MM.1S (cell line): Measurements from ENCODE around the gene NFXL1.

ENCODE experiments used
- DNase-seq: peaks from one replicate; pipeline ENCODE4 v3.0.0-alpha.2; 2015
- H2AFZ ChIP-seq: fragments of 300-600 bp; sonication (generic); 2 replicates; pipeline ENCODE4 v1.6.0; 2016; ENCODE audit warnings: antibody characterized with exemption, low read length
- H3F3A ChIP-seq: fragments of 300-600 bp; sonication (generic); 2 replicates; pipeline ENCODE4 v1.6.1; 2016; ENCODE audit warnings: mild to moderate bottlenecking, antibody characterized with exemption, low read length, moderate library complexity, mixed read lengths; ENCODE audit not compliant: insufficient read depth
- H3K27ac ChIP-seq: fragments of 300-600 bp; sonication (generic); 2 replicates; pipeline ENCODE4 v1.5.1; 2016; ENCODE audit warnings: mild to moderate bottlenecking, low read length
- H3K27me3 ChIP-seq: fragments of 300-600 bp; sonication (generic); replicated peaks from 2 replicates; pipeline ENCODE4 v1.6.0; 2016; ENCODE audit warnings: low read length; ENCODE audit not compliant: insufficient read depth
- H3K36me3 ChIP-seq: fragments of 300-600 bp; sonication (generic); replicated peaks from 2 replicates; pipeline ENCODE4 v1.6.1; 2016; ENCODE audit warnings: mild to moderate bottlenecking, low read length, mixed read lengths; ENCODE audit not compliant: insufficient read depth
- H3K4me1 ChIP-seq: fragments of 300-600 bp; sonication (generic); 2 replicates; pipeline ENCODE4 v1.6.1; 2016; ENCODE audit warnings: low read length, mixed read lengths
- H3K4me2 ChIP-seq: fragments of 300-600 bp; sonication (generic); 2 replicates; pipeline ENCODE4 v1.6.0; 2016; ENCODE audit warnings: low read depth, low read length
- H3K4me3 ChIP-seq: fragments of 300-600 bp; sonication (generic); 2 replicates; pipeline ENCODE4 v1.5.1; 2016; ENCODE audit warnings: low read length, mixed read lengths
- H3K79me2 ChIP-seq: fragments of 300-600 bp; sonication (generic); 2 replicates; pipeline ENCODE4 v1.6.1; 2016; ENCODE audit warnings: mixed run types, low read length, mixed read lengths
- H3K9ac ChIP-seq: fragments of 300-600 bp; sonication (generic); 2 replicates; pipeline ENCODE4 v1.6.1; 2016; ENCODE audit warnings: low read length, mixed read lengths
- H3K9me2 ChIP-seq: fragments of 300-600 bp; sonication (generic); replicated peaks from 2 replicates; pipeline ENCODE4 v1.6.1; 2016; ENCODE audit warnings: mild to moderate bottlenecking, low read length, mixed read lengths; ENCODE audit not compliant: insufficient read depth
- H3K9me3 ChIP-seq: fragments of 300-600 bp; sonication (generic); replicated peaks from 2 replicates; pipeline ENCODE4 v1.6.1; 2016; ENCODE audit warnings: mild to moderate bottlenecking, low read length, mixed read lengths; ENCODE audit not compliant: insufficient read depth
- H4K20me1 ChIP-seq: fragments of 300-600 bp; sonication (generic); 2 replicates; pipeline ENCODE4 v1.6.1; 2016; ENCODE audit warnings: mild to moderate bottlenecking, low read length, moderate library complexity, mixed read lengths; ENCODE audit not compliant: insufficient read depth
- EZH2 ChIP-seq: fragments of 300-600 bp; sonication (generic); optimal IDR thresholded peaks from 2 replicates; pipeline ENCODE3; 2017; ENCODE audit warnings: low read depth, mild to moderate bottlenecking, antibody characterized with exemption, low read length, mixed read lengths
- EZH2phosphoT487 ChIP-seq: fragments of 300-600 bp; sonication (generic); IDR thresholded peaks from 2 replicates; pipeline ENCODE4 v1.6.1; 2018; ENCODE audit warnings: antibody characterized with exemption, low read length
- TF ChIP-seq, protein P1 (sequence below): fragments of 300-600 bp; sonication (generic); IDR thresholded peaks from 2 replicates; pipeline ENCODE4 v1.5.1; 2016; ENCODE audit warnings: antibody characterized with exemption, low read length, mixed read lengths

NFXL1 gene

DNA sequence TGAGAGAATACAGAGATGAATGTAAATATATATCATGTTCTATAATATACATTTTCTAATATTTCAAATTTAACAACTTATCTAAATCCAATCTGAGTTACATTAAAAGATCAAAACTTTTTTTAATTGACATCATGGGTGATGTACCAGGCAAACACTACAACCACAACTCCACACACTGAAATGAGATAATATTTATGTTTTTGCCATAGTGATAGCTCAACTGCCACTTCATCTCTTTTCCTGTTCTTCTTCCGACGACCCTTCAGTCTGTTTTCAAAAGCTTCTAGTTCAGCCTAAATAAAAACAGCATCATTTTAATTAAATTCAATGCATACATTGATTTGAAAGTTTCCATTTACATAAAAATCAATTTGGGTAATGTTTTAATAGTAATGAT lies 66.3 kb downstream of the NFXL1 start:
- H4K20me1 ChIP-seq: no peaks in the 10 kb centered on the region

DNA sequence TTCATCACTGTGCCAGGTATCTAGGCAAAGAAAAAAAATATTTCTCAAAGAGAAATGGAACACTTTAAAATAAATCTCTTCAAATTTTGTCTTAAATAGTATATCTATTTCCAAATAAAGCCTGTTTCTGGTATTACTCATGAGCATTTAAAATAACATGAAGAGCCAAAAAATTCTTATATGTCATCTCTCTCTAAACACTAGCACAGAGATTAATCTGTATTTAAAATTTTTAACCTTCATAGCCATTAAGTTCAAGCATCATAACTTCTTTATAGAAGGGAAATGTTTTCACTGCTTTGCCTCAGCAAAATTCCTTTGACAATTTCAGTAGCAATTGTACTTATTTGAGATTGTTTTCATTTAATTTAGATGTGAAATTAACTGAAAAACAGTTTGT lies 71.4 kb downstream of the NFXL1 start:
- no peak for DNase-seq
- Histone ChIP-seq H3K36me3 (peaks cover 5% of the 10 kb centered on the region; the same call in 1 of the 2 replicates), H3K4me2 (no peak overlapping the region), H3K27ac (no peak overlapping the region), H3K4me1 (no peaks in the 10 kb centered on the region), H3K27me3 (no peaks in the 10 kb centered on the region), H2AFZ (no peak overlapping the region), H3K9me2 (no peaks in the 10 kb centered on the region), H3F3A (no peaks in the 10 kb centered on the region), H3K9ac (no peak overlapping the region), H4K20me1 (no peaks in the 10 kb centered on the region), H3K9me3 (no peaks in the 10 kb centered on the region), H3K79me2 (no peaks in the 10 kb centered on the region), H3K4me3 (no peak overlapping the region)
- TF ChIP-seq EZH2 (no peak), EZH2phosphoT487 (no peak)
- TF ChIP-seq, protein P1, sequence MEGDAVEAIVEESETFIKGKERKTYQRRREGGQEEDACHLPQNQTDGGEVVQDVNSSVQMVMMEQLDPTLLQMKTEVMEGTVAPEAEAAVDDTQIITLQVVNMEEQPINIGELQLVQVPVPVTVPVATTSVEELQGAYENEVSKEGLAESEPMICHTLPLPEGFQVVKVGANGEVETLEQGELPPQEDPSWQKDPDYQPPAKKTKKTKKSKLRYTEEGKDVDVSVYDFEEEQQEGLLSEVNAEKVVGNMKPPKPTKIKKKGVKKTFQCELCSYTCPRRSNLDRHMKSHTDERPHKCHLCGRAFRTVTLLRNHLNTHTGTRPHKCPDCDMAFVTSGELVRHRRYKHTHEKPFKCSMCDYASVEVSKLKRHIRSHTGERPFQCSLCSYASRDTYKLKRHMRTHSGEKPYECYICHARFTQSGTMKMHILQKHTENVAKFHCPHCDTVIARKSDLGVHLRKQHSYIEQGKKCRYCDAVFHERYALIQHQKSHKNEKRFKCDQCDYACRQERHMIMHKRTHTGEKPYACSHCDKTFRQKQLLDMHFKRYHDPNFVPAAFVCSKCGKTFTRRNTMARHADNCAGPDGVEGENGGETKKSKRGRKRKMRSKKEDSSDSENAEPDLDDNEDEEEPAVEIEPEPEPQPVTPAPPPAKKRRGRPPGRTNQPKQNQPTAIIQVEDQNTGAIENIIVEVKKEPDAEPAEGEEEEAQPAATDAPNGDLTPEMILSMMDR: no peak

More for the DNA sequence above, 66.3 kb downstream of the NFXL1 start:
- no peaks in the 10 kb centered on the region for H3K9me2 ChIP-seq
- no peak overlapping the region for H3K4me3 ChIP-seq
- no peaks in the 10 kb centered on the region for H3F3A ChIP-seq
- H3K27ac ChIP-seq: no peak overlapping the region
- no peaks in the 10 kb centered on the region for H3K4me1 ChIP-seq
- no peak overlapping the region for H2AFZ ChIP-seq
- no peak overlapping the region for H3K9ac ChIP-seq
- H3K27me3 ChIP-seq: no peaks in the 10 kb centered on the region
- no peak for DNase-seq
- no peak overlapping the region for H3K4me2 ChIP-seq
- H3K36me3 ChIP-seq: peaks cover 10% of the 10 kb centered on the region; the same call in 1 of the 2 replicates
- H3K9me3 ChIP-seq: no peaks in the 10 kb centered on the region
- TF ChIP-seq EZH2 (no peak), EZH2phosphoT487 (no peak)
- TF ChIP-seq, protein P1: no peak
- no peaks in the 10 kb centered on the region for H3K79me2 ChIP-seq

DNA sequence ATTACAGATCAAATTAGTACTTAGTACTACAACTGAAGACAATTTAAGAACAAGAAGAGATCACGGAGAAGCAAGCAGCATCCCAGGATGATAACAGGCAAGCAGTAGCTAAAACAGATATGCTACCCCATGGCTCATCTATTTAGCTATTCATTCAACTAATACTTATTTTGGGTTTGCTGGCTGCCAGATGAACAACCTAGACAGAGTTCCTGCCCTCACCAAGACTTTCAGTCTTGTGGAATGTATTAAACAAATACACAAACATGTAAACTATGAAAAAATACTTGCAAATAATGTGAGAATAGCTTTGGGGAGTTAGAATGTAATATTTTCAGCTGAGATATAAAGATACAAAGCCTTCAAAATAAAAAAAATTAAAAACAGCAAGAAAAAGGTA lies 74.1 kb downstream of the NFXL1 start:
- no peaks in the 10 kb centered on the region for H4K20me1 ChIP-seq
- TF ChIP-seq EZH2 (no peak), EZH2phosphoT487 (no peak)
- TF ChIP-seq, protein P1: no peak
- no peak overlapping the region for H3K4me2 ChIP-seq
- H3K9ac ChIP-seq: no peak overlapping the region
- H3K27me3 ChIP-seq: 0 out of 2 replicates have a peak, but pooled peaks cover 5% of the 10 kb centered on the region
- no peaks in the 10 kb centered on the region for H3F3A ChIP-seq
- no peak overlapping the region for H3K4me3 ChIP-seq
- no peaks in the 10 kb centered on the region for H3K79me2 ChIP-seq
- H3K36me3 ChIP-seq: no peaks in the 10 kb centered on the region
- no peak for DNase-seq
- no peak overlapping the region for H2AFZ ChIP-seq
- H3K27ac ChIP-seq: no peak overlapping the region
- H3K9me3 ChIP-seq: no peaks in the 10 kb centered on the region
- H3K9me2 ChIP-seq: no peaks in the 10 kb centered on the region
- H3K4me1 ChIP-seq: peaks cover 8% of the 10 kb centered on the region
